Suprapubic skin (tissue), 4 donors: ENCODE measurements around the gene TRAPPC3.

ENCODE experiments used
- POLR2A ChIP-seq, 2 donors: fragments of 450-650 bp; IDR thresholded peaks; one replicate each; pipeline ENCODE4 v1.6.1; 2017; ENCODE audit warnings: antibody characterized with exemption in 2 of 2, mild to moderate bottlenecking in 2 of 2, moderate library complexity in 2 of 2
- POLR2AphosphoS5 ChIP-seq, 3 donors: sonication (generic); formaldehyde crosslinking; IDR thresholded peaks; one replicate each; pipeline ENCODE4 v1.6.1; 2017; ENCODE audit warnings: antibody characterized with exemption in 3 of 3
- TF ChIP-seq, protein P1 (sequence below), 2 donors: fragments of 200-600 bp in 1 of 2; fragments of 450-650 bp in 1 of 2; sonication (generic) in 1 of 2; IDR thresholded peaks; one replicate each; pipeline ENCODE4 v1.5.1; 2016 to 2019; ENCODE audit warnings: antibody characterized with exemption in 2 of 2, mild to moderate bottlenecking in 1 of 2, moderate library complexity in 1 of 2

GRCh38 chr1:36159614-36160387, 10.5 kb upstream of the TRAPPC3 start:
- TF ChIP-seq, protein P1, sequence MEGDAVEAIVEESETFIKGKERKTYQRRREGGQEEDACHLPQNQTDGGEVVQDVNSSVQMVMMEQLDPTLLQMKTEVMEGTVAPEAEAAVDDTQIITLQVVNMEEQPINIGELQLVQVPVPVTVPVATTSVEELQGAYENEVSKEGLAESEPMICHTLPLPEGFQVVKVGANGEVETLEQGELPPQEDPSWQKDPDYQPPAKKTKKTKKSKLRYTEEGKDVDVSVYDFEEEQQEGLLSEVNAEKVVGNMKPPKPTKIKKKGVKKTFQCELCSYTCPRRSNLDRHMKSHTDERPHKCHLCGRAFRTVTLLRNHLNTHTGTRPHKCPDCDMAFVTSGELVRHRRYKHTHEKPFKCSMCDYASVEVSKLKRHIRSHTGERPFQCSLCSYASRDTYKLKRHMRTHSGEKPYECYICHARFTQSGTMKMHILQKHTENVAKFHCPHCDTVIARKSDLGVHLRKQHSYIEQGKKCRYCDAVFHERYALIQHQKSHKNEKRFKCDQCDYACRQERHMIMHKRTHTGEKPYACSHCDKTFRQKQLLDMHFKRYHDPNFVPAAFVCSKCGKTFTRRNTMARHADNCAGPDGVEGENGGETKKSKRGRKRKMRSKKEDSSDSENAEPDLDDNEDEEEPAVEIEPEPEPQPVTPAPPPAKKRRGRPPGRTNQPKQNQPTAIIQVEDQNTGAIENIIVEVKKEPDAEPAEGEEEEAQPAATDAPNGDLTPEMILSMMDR (IDR thresholded peaks at IDR 0.05), result no peak
- TF ChIP-seq POLR2A (IDR thresholded peaks at IDR 0.05) (no peak), POLR2AphosphoS5 (IDR thresholded peaks at IDR 0.05) (no peak)
